ENCODE results near the gene PNMA6E. TPM values are rescaled to one million over a fixed set of nuclear protein-coding genes. Genes with fewer than 3 reads are reported as not detected.

PNMA6E gene
- polyA plus RNA-seq, 1 donor from 2014 or later = not detected

- no peaks in the 10 kb centered on the region for H4K20me1 ChIP-seq (ENCODE audit: insufficient read depth)
- no peaks in the 10 kb centered on the region for H3K36me3 ChIP-seq (ENCODE audit: insufficient read depth, low read length)
- H2AFZ ChIP-seq (ENCODE audit: low read depth, low read length) = no peak overlapping the region
- no peaks in the 10 kb centered on the region for H3K9me2 ChIP-seq (ENCODE audit: insufficient read depth, low read length)
- no peak overlapping the region for H3K4me3 ChIP-seq (ENCODE audit: low read length)
- no peak overlapping the region for H3K4me2 ChIP-seq (ENCODE audit: low read length)
- no peaks in the 10 kb centered on the region for H3K9me3 ChIP-seq (ENCODE audit: low read length)
- H3K27me3 ChIP-seq (ENCODE audit: insufficient read depth, low read depth, low read length) = no peaks in the 10 kb centered on the region
- H3K9ac ChIP-seq (ENCODE audit: low read length) = no peak overlapping the region
- no peaks in the 10 kb centered on the region for H3K79me2 ChIP-seq (replicated peaks; ENCODE audit: insufficient read depth, low read length)
- H3K27ac ChIP-seq (ENCODE audit: low read length) = no peak overlapping the region
- no peaks in the 10 kb centered on the region for H3F3A ChIP-seq (ENCODE audit: insufficient read depth, low read length, poor library complexity, severe bottlenecking)
- no peak for TF ChIP-seq CTCF (IDR thresholded peaks at IDR 0.05; ENCODE audit: poor library complexity, severe bottlenecking)
- no peak for TF ChIP-seq EP300 (conservative IDR thresholded peaks at IDR 0.05; ENCODE audit: poor library complexity, severe bottlenecking)
- no peak for TF ChIP-seq RAD21 (conservative IDR thresholded peaks at IDR 0.05)
- TF ChIP-seq SMC3 (conservative IDR thresholded peaks at IDR 0.05; ENCODE audit: poor library complexity) = no peak
These were observed 3.7 kb downstream of the PNMA6E start for GRCh38 chrX:153397256-153397960.

GRCh38 chrX:153396320-153397195, 4.6 kb downstream of the PNMA6E start:
- H3K9me2 ChIP-seq (ENCODE audit: insufficient read depth, low read length) = no peaks in the 10 kb centered on the region
- no peak overlapping the region for H3K9ac ChIP-seq (ENCODE audit: low read length)
- no peaks in the 10 kb centered on the region for H3K27me3 ChIP-seq (ENCODE audit: insufficient read depth, low read depth, low read length)
- H4K20me1 ChIP-seq (ENCODE audit: insufficient read depth) = no peaks in the 10 kb centered on the region
- no peaks in the 10 kb centered on the region for H3F3A ChIP-seq (ENCODE audit: insufficient read depth, low read length, poor library complexity, severe bottlenecking)
- no peak overlapping the region for H3K4me2 ChIP-seq (ENCODE audit: low read length)
- no peak overlapping the region for H3K4me3 ChIP-seq (ENCODE audit: low read length)
- no peaks in the 10 kb centered on the region for H3K36me3 ChIP-seq (ENCODE audit: insufficient read depth, low read length)
- no peaks in the 10 kb centered on the region for H3K79me2 ChIP-seq (replicated peaks; ENCODE audit: insufficient read depth, low read length)
- no peak overlapping the region for H3K27ac ChIP-seq (ENCODE audit: low read length)
- TF ChIP-seq TAF1 (IDR thresholded peaks at IDR 0.05; ENCODE audit: low read depth) (no peak), RAD21 (conservative IDR thresholded peaks at IDR 0.05) (no peak), SMC3 (conservative IDR thresholded peaks at IDR 0.05; ENCODE audit: poor library complexity) (no peak), EZH2 (IDR thresholded peaks at IDR 0.05; ENCODE audit: borderline replicate concordance, insufficient read depth, low read length, poor library complexity, severe bottlenecking) (no peak)
- H2AFZ ChIP-seq (ENCODE audit: low read depth, low read length) = no peak overlapping the region
- no peaks in the 10 kb centered on the region for H3K9me3 ChIP-seq (ENCODE audit: low read length)

- Histone ChIP-seq H3K79me2 (replicated peaks; ENCODE audit: insufficient read depth, low read length) (no peaks in the 10 kb centered on the region), H3F3A (ENCODE audit: insufficient read depth, low read length, poor library complexity, severe bottlenecking) (no peaks in the 10 kb centered on the region), H3K4me2 (ENCODE audit: low read length) (no peak overlapping the region), H3K27ac (ENCODE audit: low read length) (no peak overlapping the region), H2AFZ (ENCODE audit: low read depth, low read length) (no peak overlapping the region), H3K9me3 (ENCODE audit: low read length) (no peaks in the 10 kb centered on the region), H3K9ac (ENCODE audit: low read length) (no peak overlapping the region), H4K20me1 (ENCODE audit: insufficient read depth) (no peaks in the 10 kb centered on the region), H3K27me3 (ENCODE audit: insufficient read depth, low read depth, low read length) (no peaks in the 10 kb centered on the region), H3K36me3 (ENCODE audit: insufficient read depth, low read length) (no peaks in the 10 kb centered on the region), H3K9me2 (ENCODE audit: insufficient read depth, low read length) (no peaks in the 10 kb centered on the region), H3K4me3 (ENCODE audit: low read length) (no peak overlapping the region)
- TF ChIP-seq MXI1 (conservative IDR thresholded peaks at IDR 0.05; ENCODE audit: poor library complexity, severe bottlenecking) (no peak), POLR2AphosphoS5 (IDR thresholded peaks at IDR 0.05) (no peak), EZH2 (IDR thresholded peaks at IDR 0.05; ENCODE audit: borderline replicate concordance, insufficient read depth, low read length, poor library complexity, severe bottlenecking) (no peak), SMC3 (conservative IDR thresholded peaks at IDR 0.05; ENCODE audit: poor library complexity) (no peak)
These were observed 5.4 kb downstream of the PNMA6E start for GRCh38 chrX:153395613-153396319.
